GM12878 (cell line): ENCODE data around the gene LIX1L. TPM values are rescaled to one million over a fixed set of nuclear protein-coding genes. Genes with fewer than 3 reads are reported as not detected.

Experiments used
- CBX3 ChIP-seq: fragments of 200-600 bp; sonication (generic); IDR thresholded peaks from 2 replicates; pipeline ENCODE4 v1.6.1; 2016; ENCODE audit warnings: low read depth, borderline replicate concordance
- EZH2 ChIP-seq: IDR thresholded peaks from 2 replicates; pipeline ENCODE4 v1.6.1; 2012; ENCODE audit warnings: low read depth, mild to moderate bottlenecking, control low read depth, inconsistent platforms, low read length, borderline replicate concordance; ENCODE audit not compliant: control insufficient read depth
- MXI1 ChIP-seq: fragments of 150-350 bp; IDR thresholded peaks from 2 replicates; pipeline ENCODE4 v1.6.1; 2011; ENCODE audit warnings: low read depth, mild to moderate bottlenecking, inconsistent platforms, low read length, improper control_type of control experiment
- MYB ChIP-seq: fragments of 150-350 bp; IDR thresholded peaks from 2 replicates; pipeline ENCODE4 v1.6.1; 2014; ENCODE audit warnings: mild to moderate bottlenecking, low read depth, low read length, borderline replicate concordance
- POLR2AphosphoS5 ChIP-seq: IDR thresholded peaks from 2 replicates; pipeline ENCODE4 v1.6.1; 2011; ENCODE audit warnings: mild to moderate bottlenecking, low read length, inconsistent platforms
- POU2F2 ChIP-seq: IDR thresholded peaks from 3 replicates; pipeline ENCODE4 v1.6.1; 2011; ENCODE audit warnings: low read depth, mild to moderate bottlenecking, low read length, borderline replicate concordance
- STAT3 ChIP-seq: IDR thresholded peaks from 2 replicates; pipeline ENCODE4 v1.6.1; 2011; ENCODE audit warnings: low read depth, low read length, improper control_type of control experiment
- TAF1 ChIP-seq: IDR thresholded peaks from 2 replicates; pipeline ENCODE4 v1.6.1; 2011; ENCODE audit warnings: mild to moderate bottlenecking, low read depth, low read length, borderline replicate concordance
- polyA plus RNA-seq, 11 experiments: library from polyadenylated mRNA; depleted of rRNA in 4 of 11; unstranded in 6 of 11; stranded (reverse) in 5 of 11; fragments of >200 nt; fragmentation: Nextera tagmentation in 4 of 11; fragmentation: Illumina TruSeq in 1 of 11; extraction: Ambion mirVana in 4 of 11; extraction: Trizol in 1 of 11; gene quantifications; 1 replicate in 1 of 11; 2 replicates in 10 of 11; pipeline versions ENCODE4 v1.2.1 to v1.2.3, GENCODE V29; 2011 to 2016; ENCODE audit warnings: inconsistent platforms in 2 of 11, missing spikeins in 2 of 11, low read depth in 1 of 11
- total RNA-seq, 4 experiments: library from RNA; depleted of rRNA in 3 of 4; stranded (reverse); fragments of >200 nt in 3 of 4; fragmentation: Illumina TruSeq in 1 of 4; extraction: Trizol in 1 of 4; gene quantifications; 2 replicates each; pipeline versions ENCODE4 v1.2.1 to v1.2.3, GENCODE V29; 2013 to 2021
- TF ChIP-seq, protein P1 (sequence below): fragments of 450-650 bp; IDR thresholded peaks from 2 replicates; pipeline ENCODE4 v1.6.1; 2017; ENCODE audit warnings: antibody characterized with exemption, mild to moderate bottlenecking, moderate library complexity
- TF ChIP-seq, protein P2 (sequence below): fragments of 450-650 bp; IDR thresholded peaks from 2 replicates; pipeline ENCODE4 v1.6.1; 2016; ENCODE audit warnings: mild to moderate bottlenecking

Gene LIX1L
- total and polyA plus RNA-seq, 10 of the 15 experiments (the other 5 are each of a cell fraction or from before 2014, with no cell fraction given) = 5.5 to 48.2 (median 15.3) TPM

DNA sequence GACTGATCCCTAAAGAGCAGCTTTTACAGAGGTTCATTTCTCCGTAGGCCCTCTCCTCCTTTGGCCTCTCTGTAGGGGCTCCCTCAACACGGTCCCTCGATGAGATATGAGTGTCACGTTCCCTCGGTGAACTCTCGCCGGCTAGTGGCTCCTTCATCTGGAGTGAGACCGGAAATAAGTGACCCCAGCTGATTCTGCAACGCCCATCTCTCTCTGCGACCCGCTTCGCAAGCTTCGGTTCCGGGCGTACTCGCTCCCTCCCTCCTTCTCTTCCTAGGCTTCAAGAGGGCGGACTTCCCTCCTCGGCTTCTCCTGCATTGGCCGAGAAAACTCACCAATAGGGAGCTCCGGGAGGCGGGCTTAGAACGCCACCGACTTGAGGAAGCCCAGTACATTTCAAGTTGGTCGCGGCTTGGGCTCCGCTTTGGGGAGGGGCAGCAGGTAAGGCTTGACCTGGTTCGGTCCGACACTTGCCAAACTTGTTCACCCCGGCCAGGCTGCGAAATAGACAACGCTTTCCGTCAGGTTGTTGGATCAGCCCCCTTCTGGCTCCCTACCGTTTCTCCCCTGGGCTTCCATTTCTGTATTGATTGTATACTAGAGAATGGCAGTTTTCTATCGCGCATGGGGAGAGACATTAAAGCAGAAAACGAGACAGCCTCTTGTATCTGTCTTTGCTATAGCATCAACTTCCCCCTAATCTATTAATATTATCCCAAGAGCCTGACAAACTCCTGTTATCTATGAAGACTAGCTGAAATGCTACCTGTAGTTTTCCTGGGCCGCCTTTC is 6.7 kb upstream of the LIX1L start, which contains the start of the genes ANKRD34A and POLR3GL (continued):
- no peak for TF ChIP-seq CBX3
- peak; percentile 83; the same call in 1 of the 2 replicates for TF ChIP-seq TAF1
- TF ChIP-seq POU2F2 = 0 out of 3 replicates have a peak, but pooled peaks have one; percentile 39
- TF ChIP-seq, protein P1, sequence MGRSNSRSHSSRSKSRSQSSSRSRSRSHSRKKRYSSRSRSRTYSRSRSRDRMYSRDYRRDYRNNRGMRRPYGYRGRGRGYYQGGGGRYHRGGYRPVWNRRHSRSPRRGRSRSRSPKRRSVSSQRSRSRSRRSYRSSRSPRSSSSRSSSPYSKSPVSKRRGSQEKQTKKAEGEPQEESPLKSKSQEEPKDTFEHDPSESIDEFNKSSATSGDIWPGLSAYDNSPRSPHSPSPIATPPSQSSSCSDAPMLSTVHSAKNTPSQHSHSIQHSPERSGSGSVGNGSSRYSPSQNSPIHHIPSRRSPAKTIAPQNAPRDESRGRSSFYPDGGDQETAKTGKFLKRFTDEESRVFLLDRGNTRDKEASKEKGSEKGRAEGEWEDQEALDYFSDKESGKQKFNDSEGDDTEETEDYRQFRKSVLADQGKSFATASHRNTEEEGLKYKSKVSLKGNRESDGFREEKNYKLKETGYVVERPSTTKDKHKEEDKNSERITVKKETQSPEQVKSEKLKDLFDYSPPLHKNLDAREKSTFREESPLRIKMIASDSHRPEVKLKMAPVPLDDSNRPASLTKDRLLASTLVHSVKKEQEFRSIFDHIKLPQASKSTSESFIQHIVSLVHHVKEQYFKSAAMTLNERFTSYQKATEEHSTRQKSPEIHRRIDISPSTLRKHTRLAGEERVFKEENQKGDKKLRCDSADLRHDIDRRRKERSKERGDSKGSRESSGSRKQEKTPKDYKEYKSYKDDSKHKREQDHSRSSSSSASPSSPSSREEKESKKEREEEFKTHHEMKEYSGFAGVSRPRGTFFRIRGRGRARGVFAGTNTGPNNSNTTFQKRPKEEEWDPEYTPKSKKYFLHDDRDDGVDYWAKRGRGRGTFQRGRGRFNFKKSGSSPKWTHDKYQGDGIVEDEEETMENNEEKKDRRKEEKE = no peak
- TF ChIP-seq, protein P2, sequence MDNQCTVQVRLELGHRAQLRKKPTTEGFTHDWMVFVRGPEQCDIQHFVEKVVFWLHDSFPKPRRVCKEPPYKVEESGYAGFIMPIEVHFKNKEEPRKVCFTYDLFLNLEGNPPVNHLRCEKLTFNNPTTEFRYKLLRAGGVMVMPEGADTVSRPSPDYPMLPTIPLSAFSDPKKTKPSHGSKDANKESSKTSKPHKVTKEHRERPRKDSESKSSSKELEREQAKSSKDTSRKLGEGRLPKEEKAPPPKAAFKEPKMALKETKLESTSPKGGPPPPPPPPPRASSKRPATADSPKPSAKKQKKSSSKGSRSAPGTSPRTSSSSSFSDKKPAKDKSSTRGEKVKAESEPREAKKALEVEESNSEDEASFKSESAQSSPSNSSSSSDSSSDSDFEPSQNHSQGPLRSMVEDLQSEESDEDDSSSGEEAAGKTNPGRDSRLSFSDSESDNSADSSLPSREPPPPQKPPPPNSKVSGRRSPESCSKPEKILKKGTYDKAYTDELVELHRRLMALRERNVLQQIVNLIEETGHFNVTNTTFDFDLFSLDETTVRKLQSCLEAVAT = 0 out of 2 replicates have a peak, but pooled peaks have one; percentile 37
- no peak for TF ChIP-seq STAT3
- peak; percentile 94 for TF ChIP-seq POLR2AphosphoS5
- TF ChIP-seq MYB = no peak
- TF ChIP-seq MXI1 = no peak
- TF ChIP-seq EZH2 = no peak
